HepG2 (cell line): ENCODE results near the gene TUBB4A. TPM values are rescaled to one million over a fixed set of nuclear protein-coding genes. Genes with fewer than 3 reads are reported as not detected.

Experiments used
- ATAC-seq: fragments of 200-7000 bp; cut with Tn5 transposase; 3 replicates; pipeline ENCODE4 v1.9.1; 2020; ENCODE audit warnings: mild to moderate bottlenecking, moderate library complexity
- BruUV-seq: library from RNA; stranded (reverse); fragments of 400-500 nt; replicated peaks from 2 replicates; lab custom pipeline; 2021; lab: Mats Ljungman, UMichigan
- CTCF ChIA-PET: fragments of 300-600 bp; formaldehyde crosslinking; extraction: SDS; loops from one replicate; lab custom pipeline; 2021; ENCODE audit warnings: low total read pairs, inconsistent platforms, low intra/inter-chr PET ratio; lab: Yijun Ruan, JAX
- POLR2A ChIA-PET: fragments of 350-600 bp; sonication (Branson Sonifier 250); formaldehyde crosslinking; loops from one replicate; lab custom pipeline; 2020; ENCODE audit warnings: antibody characterized with exemption, inconsistent platforms; lab: Yijun Ruan, JAX
- DNase-seq: peaks from one replicate; pipeline ENCODE4 v3.0.0-alpha.2; 2015; ENCODE audit warnings: low spot score
- FAIRE-seq: peaks from 3 replicates; lab custom pipeline; 2011; peaks lifted over from hg19 to GRCh38; lab: Jason Lieb, UNC
- H2AFZ ChIP-seq: one replicate; pipeline ENCODE4 v1.6.1; 2011; ENCODE audit warnings: low read length, inconsistent platforms
- H3K27ac ChIP-seq: fragments of 300-600 bp; 3 replicates; pipeline ENCODE4 v1.8.0; 2011; ENCODE audit warnings: mixed run types, mild to moderate bottlenecking, mixed read lengths, low read length, inconsistent platforms; ENCODE audit not compliant: insufficient read depth; ENCODE audit errors: extremely low read length
- H3K27me3 ChIP-seq, 2 experiments: fragments of 200-600 bp in 1 of 2; 2 replicates in 1 of 2; 3 replicates in 1 of 2; pipeline versions ENCODE4 v1.6.0 to v1.8.0; 2011; ENCODE audit warnings: low read length in 2 of 2, mild to moderate bottlenecking in 2 of 2, moderate library complexity in 2 of 2, inconsistent platforms in 1 of 2; ENCODE audit not compliant: insufficient read depth in 2 of 2, control insufficient read depth in 1 of 2
- H3K36me3 ChIP-seq, 2 experiments: fragments of 200-600 bp in 1 of 2; replicated peaks in 1 of 2; 2 replicates in 1 of 2; 3 replicates in 1 of 2; pipeline versions ENCODE4 v1.5.1 to v1.8.0; 2011; ENCODE audit warnings: low read length in 2 of 2, inconsistent platforms in 1 of 2; ENCODE audit not compliant: insufficient read depth in 2 of 2, control insufficient read depth in 1 of 2
- H3K4me1 ChIP-seq: 2 replicates; pipeline ENCODE4 v1.5.1; 2012; ENCODE audit warnings: low read length, inconsistent platforms; ENCODE audit not compliant: insufficient read depth
- H3K4me2 ChIP-seq: 2 replicates; pipeline ENCODE4 v1.6.0; 2011; ENCODE audit warnings: low read depth, low read length, inconsistent platforms
- H3K4me3 ChIP-seq, 3 experiments: fragments of 200-600 bp in 1 of 3; sonication (generic), shearing (Covaris generic) in 1 of 3; replicated peaks in 1 of 3; 2 replicates each; pipeline ENCODE4 v1.5.1; 2011 to 2016; ENCODE audit warnings: low read length in 3 of 3, inconsistent platforms in 2 of 3, low read depth in 2 of 3, mild to moderate bottlenecking in 2 of 3, control low read depth in 1 of 3, mixed read lengths in 1 of 3; ENCODE audit not compliant: insufficient read depth in 1 of 3
- H3K79me2 ChIP-seq: one replicate; pipeline ENCODE4 v1.6.1; 2011; ENCODE audit warnings: low read length, inconsistent platforms; ENCODE audit not compliant: insufficient read depth
- H3K9ac ChIP-seq: 2 replicates; pipeline ENCODE4 v1.6.0; 2011; ENCODE audit warnings: mild to moderate bottlenecking, low read depth, low read length, inconsistent platforms; ENCODE audit not compliant: insufficient read depth
- H3K9me3 ChIP-seq: 2 replicates; pipeline ENCODE4 v1.5.1; 2012; ENCODE audit warnings: mild to moderate bottlenecking, low read length
- H4K20me1 ChIP-seq: 2 replicates; pipeline ENCODE4 v1.6.0; 2011; ENCODE audit warnings: inconsistent platforms, mild to moderate bottlenecking, low read length, moderate library complexity; ENCODE audit not compliant: insufficient read depth
- HNRNPK ChIP-seq: fragments of 200-400 bp; formaldehyde crosslinking; IDR thresholded peaks from 2 replicates; pipeline ENCODE4 v1.6.1; 2018; ENCODE audit warnings: low read length, low read depth, moderate library complexity, mild to moderate bottlenecking; ENCODE audit not compliant: poor library complexity, severe bottlenecking
- NFYB ChIP-seq: sonication (generic); formaldehyde crosslinking; IDR thresholded peaks from 2 replicates; pipeline ENCODE4 v1.4.0; 2020; ENCODE audit warnings: missing genetic modification reagents
- RAD51 ChIP-seq: fragments of 450-650 bp; IDR thresholded peaks from 2 replicates; pipeline ENCODE4 v1.6.1; 2016; ENCODE audit warnings: borderline replicate concordance
- SRSF1 ChIP-seq: fragments of 200-400 bp; formaldehyde crosslinking; optimal IDR thresholded peaks from 2 replicates; pipeline ENCODE3; 2017; ENCODE audit warnings: mild to moderate bottlenecking, low read depth, low read length, moderate library complexity
- WIZ ChIP-seq: sonication (generic); formaldehyde crosslinking; IDR thresholded peaks from 2 replicates; pipeline ENCODE4 v1.5.1; 2020; ENCODE audit warnings: mild to moderate bottlenecking, missing genetic modification reagents
- ZKSCAN5 ChIP-seq: sonication (generic); formaldehyde crosslinking; IDR thresholded peaks from 2 replicates; pipeline ENCODE4 v1.5.1; 2020; ENCODE audit warnings: mild to moderate bottlenecking, missing genetic modification reagents
- ZZZ3 ChIP-seq: sonication (generic); formaldehyde crosslinking; IDR thresholded peaks from 2 replicates; pipeline ENCODE4 v1.4.0; 2020; ENCODE audit warnings: missing genetic modification reagents, mild to moderate bottlenecking, borderline replicate concordance
- WGBS: methylation state at CpG from one replicate; pipeline ENCODE4 v1.1.6; 2017; ENCODE audit warnings: low lambda C conversion rate; 5-methylcytosine and 5-hydroxymethylcytosine counted together
- in situ Hi-C: cut with HindIII; loops from 2 replicates; pipeline ENCODE4 v1.10.0; 2017; ENCODE audit warnings: low pct_unique_long_range_greater_than_20kb; ENCODE audit not compliant: extremely low pct_ligation_motif_present
- intact Hi-C: fragments of 100-400 bp; cut with micrococcal nuclease; formaldehyde crosslinking; loops from one replicate; pipeline ENCODE4 v1.10.0; 2022; ENCODE audit not compliant: unreplicated experiment
- polyA plus RNA-seq, 8 experiments: library from polyadenylated mRNA; depleted of rRNA in 3 of 8; stranded (reverse) in 7 of 8; unstranded in 1 of 8; fragments of >200 nt; fragmentation: Illumina TruSeq in 4 of 8; extraction: Trizol in 4 of 8; gene quantifications; 2 replicates each; pipeline versions ENCODE4 v1.2.1 to v1.2.3, GENCODE V29; 2011 to 2016; ENCODE audit warnings: low read depth in 4 of 8, missing spikeins in 1 of 8, mixed read lengths in 1 of 8; ENCODE audit not compliant: insufficient read depth in 1 of 8
- total RNA-seq, 5 experiments: library from RNA; depleted of rRNA; stranded (reverse); fragments of >200 nt; fragmentation: Illumina TruSeq; extraction: Trizol; gene quantifications; 2 replicates each; pipeline ENCODE4 v1.2.3, GENCODE V29; 2016; ENCODE audit warnings: low read depth in 1 of 5
- TF ChIP-seq, protein P1 (sequence below): sonication (generic); formaldehyde crosslinking; IDR thresholded peaks from 2 replicates; pipeline ENCODE4 v1.5.1; 2020; ENCODE audit warnings: missing genetic modification reagents, mild to moderate bottlenecking, borderline replicate concordance
- TF ChIP-seq, protein P2 (sequence below): IDR thresholded peaks from 2 replicates; pipeline ENCODE4 v1.6.1; 2016; ENCODE audit warnings: missing genetic modification reagents, missing compliant biosample characterization
- TF ChIP-seq, protein P3 (sequence below), 2 experiments: sonication (generic) in 1 of 2; formaldehyde crosslinking in 1 of 2; IDR thresholded peaks; 2 replicates each; pipeline versions ENCODE4 v1.4.0 to v1.6.1; 2016 to 2020; ENCODE audit warnings: borderline replicate concordance in 1 of 2, low read depth in 1 of 2, mild to moderate bottlenecking in 1 of 2, missing genetic modification reagents in 1 of 2
- TF ChIP-seq, protein P4 (sequence below): sonication (generic); formaldehyde crosslinking; IDR thresholded peaks from 2 replicates; pipeline ENCODE4 v1.4.0; 2020; ENCODE audit warnings: mild to moderate bottlenecking, missing genetic modification reagents, borderline replicate concordance

TUBB4A gene
- total and polyA plus RNA-seq, 2 of the 13 experiments (the other 11 are each of a cell fraction or from before 2014, with no cell fraction given): not detected

DNA sequence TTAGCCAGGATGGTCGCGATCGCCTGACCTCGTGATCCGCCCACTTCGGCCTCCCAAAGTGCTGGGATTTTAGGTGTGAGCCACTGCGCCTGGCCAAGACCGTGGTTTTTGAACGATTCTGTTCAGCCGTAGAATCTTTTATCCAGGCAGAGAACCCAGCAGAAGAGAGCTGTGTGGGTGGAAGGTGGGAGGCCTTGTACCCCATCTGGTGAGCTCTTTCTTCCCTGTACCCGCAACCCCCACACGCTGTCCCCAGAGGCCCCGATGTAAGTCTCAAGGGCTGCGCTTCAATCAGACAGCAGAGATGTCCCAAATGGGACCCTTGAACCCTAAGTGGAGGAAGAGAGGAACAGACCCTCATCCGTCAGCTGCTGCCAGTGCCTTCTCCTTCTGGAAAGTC lies 46.2 kb downstream of the TUBB4A start (continued):
- TF ChIP-seq ZKSCAN5 (no peak), NFYB (CRISPR knock-in tag) (no peak), WIZ (CRISPR knock-in tag) (no peak), RAD51 (no peak)
- TF ChIP-seq, protein P1, sequence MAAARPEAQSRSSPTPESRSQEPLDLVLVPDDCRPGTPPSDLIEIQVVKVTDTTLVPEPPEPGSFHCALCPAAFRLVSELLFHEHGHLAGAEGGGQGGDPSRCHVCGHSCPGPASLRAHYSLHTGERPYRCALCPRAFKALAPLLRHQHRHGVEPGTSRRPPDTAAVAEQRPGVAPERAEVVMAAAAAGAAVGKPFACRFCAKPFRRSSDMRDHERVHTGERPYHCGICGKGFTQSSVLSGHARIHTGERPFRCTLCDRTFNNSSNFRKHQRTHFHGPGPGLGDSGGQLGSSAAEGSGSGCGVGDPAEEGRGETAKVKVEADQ (CRISPR knock-in tag): no peak
- TF ChIP-seq, protein P2, sequence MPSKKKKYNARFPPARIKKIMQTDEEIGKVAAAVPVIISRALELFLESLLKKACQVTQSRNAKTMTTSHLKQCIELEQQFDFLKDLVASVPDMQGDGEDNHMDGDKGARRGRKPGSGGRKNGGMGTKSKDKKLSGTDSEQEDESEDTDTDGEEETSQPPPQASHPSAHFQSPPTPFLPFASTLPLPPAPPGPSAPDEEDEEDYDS (CRISPR knock-in tag): no peak

DNA sequence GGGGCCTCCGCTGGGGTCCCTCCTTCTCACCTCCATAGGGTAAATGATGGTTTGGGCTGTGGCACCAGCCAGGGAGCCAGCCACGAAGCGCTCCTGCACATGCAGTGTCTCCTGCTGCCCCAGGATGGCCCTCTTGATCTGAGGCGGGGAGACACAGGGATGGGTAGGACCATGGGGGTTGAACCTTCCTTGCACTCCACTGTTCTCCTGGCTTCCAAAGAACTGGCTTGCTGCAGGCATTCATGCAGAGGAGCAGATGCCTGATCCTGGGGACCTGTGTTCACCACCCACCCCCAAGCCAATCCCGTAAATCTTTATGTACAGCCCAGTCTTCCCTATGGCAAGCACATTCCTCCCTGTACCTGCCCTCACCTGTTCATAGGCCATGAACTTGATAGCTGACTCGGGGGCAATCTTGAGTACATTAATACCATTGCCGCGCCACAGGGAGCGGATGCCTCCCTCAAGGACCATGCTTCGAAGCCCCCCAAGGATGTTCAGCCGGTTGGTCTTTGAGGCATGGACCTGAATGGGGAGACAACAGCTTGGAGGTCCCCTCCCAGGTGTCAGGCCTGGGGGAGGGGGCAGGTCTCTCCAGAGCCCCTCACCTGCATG lies 48.1 kb downstream of the TUBB4A start:
- H3K27me3 ChIP-seq: no peaks in the 10 kb centered on the region
- in situ Hi-C loops: no loop called here
- no peak overlapping the region for H3K4me3 ChIP-seq
- ATAC-seq: no peak
- H3K79me2 ChIP-seq: no peaks in the 10 kb centered on the region
- intact Hi-C loops: no loop called here
- WGBS: 100% methylated on average over 3 of the region's 11 CpGs
- H2AFZ ChIP-seq: no peak overlapping the region
- H3K9me3 ChIP-seq: peaks cover 5% of the 10 kb centered on the region; the same call in 1 of the 2 replicates
- H3K9ac ChIP-seq: no peak overlapping the region
- peaks cover 11% of the 10 kb centered on the region for H3K4me1 ChIP-seq
- no TSS peak for BruUV-seq
- no peaks in the 10 kb centered on the region for H4K20me1 ChIP-seq
- ChIA-PET CTCF (no interaction called here), POLR2A (no interaction called here)
- H3K4me2 ChIP-seq: no peak overlapping the region
- DNase-seq: no peak
- peaks cover 10 to 24% of the 10 kb centered on the region in 2 experiments for H3K36me3 ChIP-seq
- no peak for FAIRE-seq
- no peak overlapping the region for H3K27ac ChIP-seq
- TF ChIP-seq HNRNPK (no peak), SRSF1 (no peak), ZZZ3 (CRISPR knock-in tag) (no peak)
- TF ChIP-seq, protein P3, sequence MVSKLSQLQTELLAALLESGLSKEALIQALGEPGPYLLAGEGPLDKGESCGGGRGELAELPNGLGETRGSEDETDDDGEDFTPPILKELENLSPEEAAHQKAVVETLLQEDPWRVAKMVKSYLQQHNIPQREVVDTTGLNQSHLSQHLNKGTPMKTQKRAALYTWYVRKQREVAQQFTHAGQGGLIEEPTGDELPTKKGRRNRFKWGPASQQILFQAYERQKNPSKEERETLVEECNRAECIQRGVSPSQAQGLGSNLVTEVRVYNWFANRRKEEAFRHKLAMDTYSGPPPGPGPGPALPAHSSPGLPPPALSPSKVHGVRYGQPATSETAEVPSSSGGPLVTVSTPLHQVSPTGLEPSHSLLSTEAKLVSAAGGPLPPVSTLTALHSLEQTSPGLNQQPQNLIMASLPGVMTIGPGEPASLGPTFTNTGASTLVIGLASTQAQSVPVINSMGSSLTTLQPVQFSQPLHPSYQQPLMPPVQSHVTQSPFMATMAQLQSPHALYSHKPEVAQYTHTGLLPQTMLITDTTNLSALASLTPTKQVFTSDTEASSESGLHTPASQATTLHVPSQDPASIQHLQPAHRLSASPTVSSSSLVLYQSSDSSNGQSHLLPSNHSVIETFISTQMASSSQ (IDR thresholded peaks at IDR 0.05; ENCODE audit: low read depth): no peak
- TF ChIP-seq, protein P3 (CRISPR knock-in tag; IDR thresholded peaks at IDR 0.05; ENCODE audit: borderline replicate concordance): no peak
- TF ChIP-seq, protein P4, sequence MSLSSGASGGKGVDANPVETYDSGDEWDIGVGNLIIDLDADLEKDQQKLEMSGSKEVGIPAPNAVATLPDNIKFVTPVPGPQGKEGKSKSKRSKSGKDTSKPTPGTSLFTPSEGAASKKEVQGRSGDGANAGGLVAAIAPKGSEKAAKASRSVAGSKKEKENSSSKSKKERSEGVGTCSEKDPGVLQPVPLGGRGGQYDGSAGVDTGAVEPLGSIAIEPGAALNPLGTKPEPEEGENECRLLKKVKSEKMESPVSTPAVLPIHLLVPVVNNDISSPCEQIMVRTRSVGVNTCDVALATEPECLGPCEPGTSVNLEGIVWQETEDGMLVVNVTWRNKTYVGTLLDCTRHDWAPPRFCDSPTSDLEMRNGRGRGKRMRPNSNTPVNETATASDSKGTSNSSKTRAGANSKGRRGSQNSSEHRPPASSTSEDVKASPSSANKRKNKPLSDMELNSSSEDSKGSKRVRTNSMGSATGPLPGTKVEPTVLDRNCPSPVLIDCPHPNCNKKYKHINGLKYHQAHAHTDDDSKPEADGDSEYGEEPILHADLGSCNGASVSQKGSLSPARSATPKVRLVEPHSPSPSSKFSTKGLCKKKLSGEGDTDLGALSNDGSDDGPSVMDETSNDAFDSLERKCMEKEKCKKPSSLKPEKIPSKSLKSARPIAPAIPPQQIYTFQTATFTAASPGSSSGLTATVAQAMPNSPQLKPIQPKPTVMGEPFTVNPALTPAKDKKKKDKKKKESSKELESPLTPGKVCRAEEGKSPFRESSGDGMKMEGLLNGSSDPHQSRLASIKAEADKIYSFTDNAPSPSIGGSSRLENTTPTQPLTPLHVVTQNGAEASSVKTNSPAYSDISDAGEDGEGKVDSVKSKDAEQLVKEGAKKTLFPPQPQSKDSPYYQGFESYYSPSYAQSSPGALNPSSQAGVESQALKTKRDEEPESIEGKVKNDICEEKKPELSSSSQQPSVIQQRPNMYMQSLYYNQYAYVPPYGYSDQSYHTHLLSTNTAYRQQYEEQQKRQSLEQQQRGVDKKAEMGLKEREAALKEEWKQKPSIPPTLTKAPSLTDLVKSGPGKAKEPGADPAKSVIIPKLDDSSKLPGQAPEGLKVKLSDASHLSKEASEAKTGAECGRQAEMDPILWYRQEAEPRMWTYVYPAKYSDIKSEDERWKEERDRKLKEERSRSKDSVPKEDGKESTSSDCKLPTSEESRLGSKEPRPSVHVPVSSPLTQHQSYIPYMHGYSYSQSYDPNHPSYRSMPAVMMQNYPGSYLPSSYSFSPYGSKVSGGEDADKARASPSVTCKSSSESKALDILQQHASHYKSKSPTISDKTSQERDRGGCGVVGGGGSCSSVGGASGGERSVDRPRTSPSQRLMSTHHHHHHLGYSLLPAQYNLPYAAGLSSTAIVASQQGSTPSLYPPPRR (CRISPR knock-in tag): no peak
